GM19397 (cell line): ENCODE data around the gene PRAC2.
"Not testable (repeated sequence)": the region's sequence is repeated elsewhere in the genome, so short reads cannot be mapped to it uniquely, and the experiment has no call there.

ENCODE experiments used
- ATAC-seq: cut with Tn5 transposase; IDR thresholded peaks from one replicate; pipeline ENCODE4 v1.9.1; 2021; ENCODE audit warnings: mild to moderate bottlenecking, moderate library complexity; ENCODE audit not compliant: unreplicated experiment

Gene PRAC2

GRCh38 chr17:48722915-48723422 lies at the start of gene PRAC2:
TSS of gene PRAC2 (plus strand) at chr17:48723185. CDS start at chr17:48724411, 1,226 bp downstream.
- ATAC-seq = no peak

- no peak for ATAC-seq
Measured at GRCh38 chr17:48676963-48677558, 45.9 kb upstream of the PRAC2 start.

- no peak for ATAC-seq
Measured at GRCh38 chr17:48678141-48678971, 44.6 kb upstream of the PRAC2 start.

- ATAC-seq = no peak
Measured at GRCh38 chr17:48679385-48680096, 43.4 kb upstream of the PRAC2 start.

- no peak for ATAC-seq
Measured at GRCh38 chr17:48681609-48682008, 41.4 kb upstream of the PRAC2 start.

- no peak for ATAC-seq
Measured at GRCh38 chr17:48690655-48691054, 32.3 kb upstream of the PRAC2 start.

GRCh38 chr17:48692049-48692448 lies 30.9 kb upstream of the PRAC2 start:
- no peak for ATAC-seq

GRCh38 chr17:48693178-48693577 lies 29.8 kb upstream of the PRAC2 start:
- no peak for ATAC-seq

- no peak for ATAC-seq
Measured at GRCh38 chr17:48701864-48702532, 21.0 kb upstream of the PRAC2 start.

- no peak for ATAC-seq
Measured at GRCh38 chr17:48704361-48705248, 18.4 kb upstream of the PRAC2 start.

GRCh38 chr17:48711128-48711527 lies 11.9 kb upstream of the PRAC2 start:
- no peak for ATAC-seq

- ATAC-seq = no peak
Measured at GRCh38 chr17:48715496-48716399, 7.2 kb upstream of the PRAC2 start.

GRCh38 chr17:48716549-48716948 lies 6.4 kb upstream of the PRAC2 start:
- ATAC-seq = not testable (repeated sequence)

GRCh38 chr17:48717367-48718226 lies 5.4 kb upstream of the PRAC2 start:
- no peak for ATAC-seq

GRCh38 chr17:48718227-48718760 lies 4.7 kb upstream of the PRAC2 start:
- no peak for ATAC-seq

- ATAC-seq = no peak
Measured at GRCh38 chr17:48718761-48719641, 4.0 kb upstream of the PRAC2 start.
